KMS-11 (cell line): Measurements from ENCODE around the gene COL8A1.

ENCODE experiments used
- H2AFZ ChIP-seq: fragments of 200-600 bp; sonication (generic); 2 replicates; pipeline ENCODE4 v1.6.1; 2016; ENCODE audit warnings: antibody characterized with exemption, mixed run types, low read depth
- H3K27ac ChIP-seq: fragments of 200-600 bp; sonication (generic); 2 replicates; pipeline ENCODE4 v1.6.1; 2016; ENCODE audit warnings: mild to moderate bottlenecking, mixed run types
- H3K27me3 ChIP-seq: fragments of 200-600 bp; sonication (generic); 2 replicates; pipeline ENCODE4 v1.6.1; 2017; ENCODE audit warnings: mild to moderate bottlenecking, low read depth, mixed run types, moderate library complexity; ENCODE audit not compliant: insufficient read depth
- H3K36me3 ChIP-seq: fragments of 200-600 bp; sonication (generic); 2 replicates; pipeline ENCODE4 v1.6.1; 2017; ENCODE audit warnings: mild to moderate bottlenecking, mixed run types; ENCODE audit not compliant: insufficient read depth
- H3K4me1 ChIP-seq: fragments of 200-600 bp; sonication (generic); 2 replicates; pipeline ENCODE4 v1.6.1; 2016; ENCODE audit warnings: mild to moderate bottlenecking, low read depth, mixed run types; ENCODE audit not compliant: poor library complexity, severe bottlenecking
- H3K4me2 ChIP-seq: fragments of 200-600 bp; sonication (generic); 2 replicates; pipeline ENCODE4 v1.7.0; 2016; ENCODE audit warnings: mild to moderate bottlenecking, mixed run types
- H3K4me3 ChIP-seq: fragments of 200-600 bp; sonication (generic); IDR thresholded peaks from 2 replicates; pipeline ENCODE4 v1.6.1; 2017; ENCODE audit warnings: low read depth, low read length, mixed read lengths; ENCODE audit not compliant: insufficient read depth
- H3K79me2 ChIP-seq: fragments of 200-600 bp; sonication (generic); 2 replicates; pipeline ENCODE4 v1.6.1; 2016; ENCODE audit warnings: low read depth, mixed run types; ENCODE audit not compliant: insufficient read depth
- H3K9ac ChIP-seq: fragments of 200-600 bp; sonication (generic); 2 replicates; pipeline ENCODE4 v1.6.1; 2016; ENCODE audit warnings: mild to moderate bottlenecking, mixed run types
- H4K20me1 ChIP-seq: fragments of 200-600 bp; sonication (generic); 2 replicates; pipeline ENCODE4 v1.6.1; 2016; ENCODE audit warnings: mild to moderate bottlenecking, mixed run types; ENCODE audit not compliant: insufficient read depth
- CTCF ChIP-seq: fragments of 200-600 bp; sonication (generic); conservative IDR thresholded peaks from 2 replicates; pipeline ENCODE4 v1.6.1; 2017; ENCODE audit warnings: low read depth, mild to moderate bottlenecking, antibody characterized with exemption, low read length, moderate library complexity, mixed read lengths

COL8A1 gene

GRCh38 chr3:99842826-99843589 lies 204.6 kb downstream of the COL8A1 start:
- Histone ChIP-seq H3K4me3 (no peak overlapping the region), H3K27ac (no peak overlapping the region), H3K79me2 (no peaks in the 10 kb centered on the region; the same call in 1 of the 2 replicates), H3K4me2 (no peak overlapping the region), H3K4me1 (peaks cover 22% of the 10 kb centered on the region), H3K36me3 (no peaks in the 10 kb centered on the region), H3K27me3 (no peaks in the 10 kb centered on the region), H2AFZ (no peak overlapping the region), H3K9ac (no peak overlapping the region), H4K20me1 (peaks cover 8% of the 10 kb centered on the region; the same call in 1 of the 2 replicates)
- TF ChIP-seq CTCF, result peak; percentile 73

- TF ChIP-seq CTCF, result no peak; the same call in 1 of the 2 replicates
- H3K9ac ChIP-seq, result no peak overlapping the region
- H2AFZ ChIP-seq, result no peak overlapping the region
- no peak overlapping the region for H3K4me3 ChIP-seq
- no peaks in the 10 kb centered on the region; the same call in 1 of the 2 replicates for H3K79me2 ChIP-seq
- H3K36me3 ChIP-seq, result no peaks in the 10 kb centered on the region
- H3K4me1 ChIP-seq, result peaks cover 26% of the 10 kb centered on the region
- no peaks in the 10 kb centered on the region for H3K27me3 ChIP-seq
- peaks cover 8% of the 10 kb centered on the region; the same call in 1 of the 2 replicates for H4K20me1 ChIP-seq
- H3K27ac ChIP-seq, result no peak overlapping the region
- no peak overlapping the region for H3K4me2 ChIP-seq
Observed at GRCh38 chr3:99843590-99844258, 205.3 kb downstream of the COL8A1 start.

GRCh38 chr3:99845331-99845730 lies 206.9 kb downstream of the COL8A1 start:
- H3K9ac ChIP-seq, result no peak overlapping the region
- no peaks in the 10 kb centered on the region for H3K27me3 ChIP-seq
- H3K27ac ChIP-seq, result no peak overlapping the region
- TF ChIP-seq CTCF, result no peak
- no peak overlapping the region for H3K4me2 ChIP-seq
- peaks cover 42% of the 10 kb centered on the region for H3K4me1 ChIP-seq
- H3K4me3 ChIP-seq, result no peak overlapping the region
- peaks cover 8% of the 10 kb centered on the region; the same call in 1 of the 2 replicates for H4K20me1 ChIP-seq
- H3K79me2 ChIP-seq, result no peaks in the 10 kb centered on the region; the same call in 1 of the 2 replicates
- no peak overlapping the region for H2AFZ ChIP-seq
- no peaks in the 10 kb centered on the region for H3K36me3 ChIP-seq

- no peak for TF ChIP-seq CTCF
- Histone ChIP-seq H3K4me2 (no peak overlapping the region), H3K27me3 (no peaks in the 10 kb centered on the region), H3K36me3 (no peaks in the 10 kb centered on the region), H3K9ac (no peak overlapping the region), H3K79me2 (no peaks in the 10 kb centered on the region; the same call in 1 of the 2 replicates), H3K4me1 (peaks cover 49% of the 10 kb centered on the region), H2AFZ (no peak overlapping the region), H4K20me1 (peaks cover 8% of the 10 kb centered on the region; the same call in 1 of the 2 replicates), H3K27ac (no peak overlapping the region), H3K4me3 (no peak overlapping the region)
Observed at GRCh38 chr3:99845999-99846398, 207.6 kb downstream of the COL8A1 start.
